Cardiac fibroblast (primary cell): ENCODE measurements around the gene ZNF253.
A peak's percentile ranks its signal among the peaks of the same experiment; 100 is the strongest.
"Not testable (repeated sequence)": the region's sequence is repeated elsewhere in the genome, so short reads cannot be mapped to it uniquely, and the experiment has no call there.

Experiments used
- DNase-seq, 2 donors: peaks; one replicate each; pipeline versions ENCODE4 v3.0.0 to v3.0.0-alpha.2; 2010; ENCODE audit warnings: low read depth in 2 of 2
- H3K4me3 ChIP-seq, 2 donors: replicated peaks in 1 of 2; 1 replicate in 1 of 2; 2 replicates in 1 of 2; pipeline ENCODE4 v1.5.1; 2011; ENCODE audit warnings: low read depth in 2 of 2, low read length in 2 of 2, mild to moderate bottlenecking in 2 of 2, moderate library complexity in 1 of 2
- TF ChIP-seq, protein P1 (sequence below): IDR thresholded peaks from one replicate; pipeline ENCODE4 v1.5.1; 2011; ENCODE audit warnings: low read depth, mild to moderate bottlenecking, low read length, inconsistent platforms

ZNF253 gene

DNA sequence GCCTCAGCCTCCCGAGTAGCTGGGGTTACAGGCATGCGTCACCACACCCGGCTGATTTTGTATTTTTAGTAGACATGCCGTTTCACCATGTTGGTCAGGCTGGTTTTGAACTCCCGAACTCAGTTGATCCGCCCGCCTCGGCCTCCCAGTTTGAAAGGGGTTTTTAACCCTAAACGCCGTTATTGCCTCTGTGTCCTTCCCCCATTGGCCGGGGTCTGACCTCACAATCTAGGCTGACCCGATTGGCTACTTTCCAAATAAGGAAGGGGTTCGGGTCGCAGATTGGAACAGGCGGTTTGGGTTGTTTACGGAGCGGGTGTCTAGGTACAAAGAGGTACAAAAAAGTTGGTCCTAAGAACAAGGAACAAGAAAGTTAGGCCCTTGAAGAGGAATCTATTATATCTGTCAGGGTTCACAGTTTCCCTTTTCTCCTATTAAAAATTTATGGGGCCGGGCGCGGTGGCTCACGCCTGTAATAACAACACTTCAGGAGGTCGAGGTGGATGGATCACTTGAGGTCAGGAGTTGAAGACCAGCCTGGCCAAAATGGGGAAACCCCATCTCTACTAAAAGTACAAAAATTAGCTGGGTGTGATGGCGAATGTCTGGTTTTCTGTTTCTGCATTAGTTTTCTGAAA is 1.0 kb downstream of the ZNF253 start:
- TF ChIP-seq, protein P1, sequence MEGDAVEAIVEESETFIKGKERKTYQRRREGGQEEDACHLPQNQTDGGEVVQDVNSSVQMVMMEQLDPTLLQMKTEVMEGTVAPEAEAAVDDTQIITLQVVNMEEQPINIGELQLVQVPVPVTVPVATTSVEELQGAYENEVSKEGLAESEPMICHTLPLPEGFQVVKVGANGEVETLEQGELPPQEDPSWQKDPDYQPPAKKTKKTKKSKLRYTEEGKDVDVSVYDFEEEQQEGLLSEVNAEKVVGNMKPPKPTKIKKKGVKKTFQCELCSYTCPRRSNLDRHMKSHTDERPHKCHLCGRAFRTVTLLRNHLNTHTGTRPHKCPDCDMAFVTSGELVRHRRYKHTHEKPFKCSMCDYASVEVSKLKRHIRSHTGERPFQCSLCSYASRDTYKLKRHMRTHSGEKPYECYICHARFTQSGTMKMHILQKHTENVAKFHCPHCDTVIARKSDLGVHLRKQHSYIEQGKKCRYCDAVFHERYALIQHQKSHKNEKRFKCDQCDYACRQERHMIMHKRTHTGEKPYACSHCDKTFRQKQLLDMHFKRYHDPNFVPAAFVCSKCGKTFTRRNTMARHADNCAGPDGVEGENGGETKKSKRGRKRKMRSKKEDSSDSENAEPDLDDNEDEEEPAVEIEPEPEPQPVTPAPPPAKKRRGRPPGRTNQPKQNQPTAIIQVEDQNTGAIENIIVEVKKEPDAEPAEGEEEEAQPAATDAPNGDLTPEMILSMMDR, result no peak
- peak overlapping the region; percentile 76 to 86 for H3K4me3 ChIP-seq
- peak; percentile 3 to 23 for DNase-seq

DNA sequence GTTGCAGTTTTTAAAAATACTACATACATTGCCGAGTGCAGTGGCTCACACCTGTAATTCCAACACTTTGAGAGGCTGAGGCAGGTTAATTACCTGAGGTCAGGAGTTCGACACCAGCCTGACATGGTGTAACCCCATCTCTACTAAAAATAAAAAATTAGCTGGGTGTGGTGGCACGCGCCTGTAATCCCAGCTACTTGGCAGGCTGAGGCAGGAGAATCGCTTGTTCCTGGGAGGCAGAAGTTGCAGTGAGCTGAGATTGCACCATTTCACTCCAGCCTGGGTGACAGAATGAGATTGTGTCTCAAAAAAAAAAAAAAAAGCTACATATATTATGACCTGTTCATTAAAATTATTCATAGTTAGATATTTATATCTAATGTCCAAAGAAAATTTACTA is 4.4 kb downstream of the ZNF253 start:
- not testable (repeated sequence) for H3K4me3 ChIP-seq, DNase-seq

DNA sequence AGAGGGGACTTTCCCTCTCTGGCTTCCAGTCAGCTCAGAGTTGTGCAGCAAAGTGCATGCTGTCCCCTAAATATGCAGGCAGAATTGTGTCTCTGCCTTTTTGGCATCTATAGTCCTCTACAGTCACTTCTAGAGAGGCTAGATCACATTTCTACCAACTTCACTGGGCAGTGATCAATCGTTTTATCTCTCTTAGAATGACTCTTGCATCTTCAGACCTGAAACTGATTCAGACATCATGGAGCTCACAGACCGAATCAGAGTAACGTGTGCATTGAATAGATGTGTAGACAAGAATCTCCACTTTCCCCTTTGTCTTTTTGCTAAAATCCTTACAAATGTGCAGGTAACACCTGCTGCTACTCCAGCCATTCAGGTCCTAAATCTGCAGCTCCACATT is 6.2 kb downstream of the ZNF253 start:
- no peak for DNase-seq
- TF ChIP-seq, protein P1, result no peak
- no peak overlapping the region for H3K4me3 ChIP-seq

DNA sequence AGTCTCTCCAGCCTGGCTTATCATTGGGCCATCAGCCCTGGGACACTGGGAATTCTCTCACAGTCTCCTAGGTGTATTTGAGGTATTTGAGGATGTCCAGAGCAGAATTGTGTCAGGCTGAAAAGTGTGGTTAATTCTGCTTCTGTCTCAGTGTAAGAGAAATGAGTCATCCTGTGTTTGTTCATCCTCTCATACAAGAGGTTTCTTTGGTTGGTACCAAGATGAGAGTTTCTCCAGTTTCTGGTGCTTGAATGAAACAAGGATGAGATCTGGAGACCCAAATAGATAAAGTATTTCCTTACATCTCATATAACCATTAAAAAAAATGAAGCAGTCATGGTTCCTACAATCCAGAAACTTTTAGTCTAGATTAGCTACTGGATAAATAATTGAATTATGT is 7.7 kb downstream of the ZNF253 start:
- peak in 1 of 2 donors; percentile 40 for DNase-seq
- TF ChIP-seq, protein P1, result no peak
- no peak overlapping the region for H3K4me3 ChIP-seq

DNA sequence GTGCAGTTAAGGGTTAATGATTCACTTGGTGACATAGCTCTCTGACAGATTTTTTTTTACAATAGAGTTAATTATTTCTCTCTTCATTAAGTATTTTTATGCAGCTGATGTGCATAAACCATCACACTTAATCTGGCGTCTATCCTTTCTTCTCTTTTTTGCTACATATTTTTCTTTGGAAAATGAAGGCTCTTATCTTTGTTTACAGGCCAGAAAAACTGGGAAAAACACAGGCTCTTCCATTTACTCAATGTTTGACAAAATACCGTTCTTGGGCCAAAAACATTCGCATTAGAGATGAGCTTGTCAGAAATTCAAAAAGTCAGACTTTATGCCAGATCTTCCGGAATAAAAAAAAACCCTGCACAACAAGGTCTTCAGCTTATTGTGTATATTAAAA is 12.0 kb downstream of the ZNF253 start:
- TF ChIP-seq, protein P1, result no peak
- no peak for DNase-seq
- no peak overlapping the region for H3K4me3 ChIP-seq

DNA sequence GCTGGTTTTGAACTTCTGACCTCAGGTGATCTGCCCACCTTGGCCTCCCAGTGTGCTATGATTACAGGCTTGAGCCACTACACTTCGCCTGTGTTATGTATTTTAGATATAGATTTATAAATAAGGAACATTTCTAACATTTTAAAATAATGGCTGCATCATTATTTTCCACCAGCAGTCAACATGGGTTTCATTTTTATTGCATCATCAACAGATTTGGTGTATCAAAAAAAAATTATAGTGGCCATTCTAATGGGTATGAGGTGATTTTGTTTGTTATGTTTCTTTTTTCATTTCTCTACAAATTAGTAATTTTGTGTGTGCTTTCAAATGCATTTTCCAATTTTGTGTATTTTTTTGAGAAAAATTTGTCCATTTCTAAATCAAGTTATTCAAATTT is 18.9 kb downstream of the ZNF253 start:
- TF ChIP-seq, protein P1, result no peak
- no peak overlapping the region for H3K4me3 ChIP-seq
- no peak for DNase-seq

DNA sequence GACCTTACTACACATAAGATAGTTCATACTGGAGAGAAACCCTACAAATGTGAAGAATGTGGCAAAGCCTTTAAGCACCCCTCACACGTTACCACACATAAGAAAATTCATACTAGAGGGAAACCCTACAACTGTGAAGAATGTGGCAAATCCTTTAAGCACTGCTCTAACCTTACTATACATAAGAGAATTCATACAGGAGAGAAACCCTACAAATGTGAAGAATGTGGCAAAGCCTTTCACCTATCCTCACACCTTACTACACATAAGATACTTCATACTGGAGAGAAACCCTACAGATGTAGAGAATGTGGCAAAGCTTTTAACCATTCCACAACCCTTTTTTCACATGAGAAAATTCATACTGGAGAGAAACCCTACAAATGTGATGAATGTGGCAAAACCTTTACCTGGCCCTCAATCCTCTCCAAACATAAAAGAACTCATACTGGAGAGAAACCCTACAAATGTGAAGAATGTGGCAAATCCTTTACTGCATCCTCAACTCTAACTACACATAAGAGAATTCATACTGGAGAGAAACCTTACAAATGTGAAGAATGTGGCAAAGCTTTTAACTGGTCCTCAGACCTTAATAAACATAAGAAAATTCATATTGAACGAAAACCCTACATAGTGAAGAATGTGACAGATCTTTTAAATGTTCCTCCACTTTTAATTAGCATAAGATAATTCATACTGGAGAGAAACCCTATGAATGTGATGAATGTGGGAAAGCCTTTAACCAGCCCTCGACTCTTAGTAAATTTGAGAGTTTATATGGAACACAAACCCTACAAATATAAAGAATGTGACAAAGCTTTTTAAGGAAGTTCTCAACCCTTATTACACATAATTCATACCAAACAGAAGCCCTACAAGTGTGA is 26.6 kb downstream of the ZNF253 start:
- not testable (repeated sequence) for H3K4me3 ChIP-seq, DNase-seq
